ENCODE measurements around the gene PUDP. TPM values are rescaled to one million over a fixed set of nuclear protein-coding genes. Genes with fewer than 3 reads are reported as not detected.

The PUDP gene
- total RNA-seq, 4 donors from 2014 or later = 10.4 to 16.6 (median 11.5) TPM

DNA sequence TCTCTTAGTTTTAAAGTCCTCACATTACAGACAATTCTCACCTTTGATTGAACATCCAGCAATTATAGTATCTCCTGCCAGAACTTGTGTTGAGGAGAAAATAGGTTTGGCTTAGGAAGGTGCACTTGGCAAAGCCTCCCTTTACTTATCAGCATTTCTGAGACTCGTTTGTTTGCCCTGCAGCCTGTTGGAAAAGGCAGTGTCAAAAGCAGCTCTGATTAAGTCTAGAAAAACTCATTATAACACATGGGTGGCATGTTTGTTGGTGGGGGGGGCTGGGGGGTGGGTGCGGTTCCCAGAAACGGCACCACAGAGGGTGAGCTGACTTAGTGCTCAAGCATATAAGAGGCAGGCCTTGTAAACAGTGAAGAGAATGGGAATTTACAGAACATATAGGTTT lies 21.7 kb upstream of the PUDP start:
- TF ChIP-seq, protein P1, sequence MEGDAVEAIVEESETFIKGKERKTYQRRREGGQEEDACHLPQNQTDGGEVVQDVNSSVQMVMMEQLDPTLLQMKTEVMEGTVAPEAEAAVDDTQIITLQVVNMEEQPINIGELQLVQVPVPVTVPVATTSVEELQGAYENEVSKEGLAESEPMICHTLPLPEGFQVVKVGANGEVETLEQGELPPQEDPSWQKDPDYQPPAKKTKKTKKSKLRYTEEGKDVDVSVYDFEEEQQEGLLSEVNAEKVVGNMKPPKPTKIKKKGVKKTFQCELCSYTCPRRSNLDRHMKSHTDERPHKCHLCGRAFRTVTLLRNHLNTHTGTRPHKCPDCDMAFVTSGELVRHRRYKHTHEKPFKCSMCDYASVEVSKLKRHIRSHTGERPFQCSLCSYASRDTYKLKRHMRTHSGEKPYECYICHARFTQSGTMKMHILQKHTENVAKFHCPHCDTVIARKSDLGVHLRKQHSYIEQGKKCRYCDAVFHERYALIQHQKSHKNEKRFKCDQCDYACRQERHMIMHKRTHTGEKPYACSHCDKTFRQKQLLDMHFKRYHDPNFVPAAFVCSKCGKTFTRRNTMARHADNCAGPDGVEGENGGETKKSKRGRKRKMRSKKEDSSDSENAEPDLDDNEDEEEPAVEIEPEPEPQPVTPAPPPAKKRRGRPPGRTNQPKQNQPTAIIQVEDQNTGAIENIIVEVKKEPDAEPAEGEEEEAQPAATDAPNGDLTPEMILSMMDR (IDR thresholded peaks at IDR 0.05) = no peak
- Histone ChIP-seq H3K4me3 (no peak overlapping the region), H3K36me3 (no peaks in the 10 kb centered on the region), H3K4me1 (no peaks in the 10 kb centered on the region), H3K27me3 (no peaks in the 10 kb centered on the region), H3K9me3 (no peaks in the 10 kb centered on the region), H3K27ac (no peak overlapping the region)
- no peak for DNase-seq
- intact Hi-C loops (cut with DNase I) = no loop called here
- 33 to 93% methylated on average over 2 to 3 of the region's 3 CpGs for WGBS, 2 donors

DNA sequence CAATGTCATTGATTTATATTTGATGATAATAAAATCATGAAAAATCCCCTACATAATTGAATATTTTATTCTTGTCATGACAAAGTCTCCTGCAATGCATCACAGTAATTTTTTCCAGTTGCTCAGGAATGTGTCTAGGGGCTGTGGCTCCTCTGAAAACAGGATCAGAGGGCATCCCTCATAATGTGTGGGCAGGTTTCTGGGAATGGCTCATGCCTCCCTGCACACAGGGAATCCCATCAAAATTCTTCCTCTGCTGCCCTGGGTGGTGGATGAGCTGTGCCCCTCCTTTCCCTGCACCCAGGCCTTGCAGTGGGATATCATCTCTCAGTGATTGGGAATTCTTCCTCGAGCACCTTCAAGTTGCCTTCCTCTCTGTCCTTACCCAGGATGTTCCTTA lies 20.4 kb upstream of the PUDP start:
- Histone ChIP-seq H3K9me3 (no peaks in the 10 kb centered on the region), H3K4me3 (no peak overlapping the region), H3K36me3 (no peaks in the 10 kb centered on the region), H3K27ac (no peak overlapping the region), H3K27me3 (no peaks in the 10 kb centered on the region), H3K4me1 (no peaks in the 10 kb centered on the region)
- DNase-seq = no peak
- 80% methylated on average over 1 of the region's 1 CpG; no CpG with 5 or more reads in 1 of the 2 donors for WGBS, 2 donors
- TF ChIP-seq POLR2A (IDR thresholded peaks at IDR 0.05) = no peak
- TF ChIP-seq, protein P1 (IDR thresholded peaks at IDR 0.05) = no peak
- intact Hi-C loops (cut with DNase I) = no loop called here

DNA sequence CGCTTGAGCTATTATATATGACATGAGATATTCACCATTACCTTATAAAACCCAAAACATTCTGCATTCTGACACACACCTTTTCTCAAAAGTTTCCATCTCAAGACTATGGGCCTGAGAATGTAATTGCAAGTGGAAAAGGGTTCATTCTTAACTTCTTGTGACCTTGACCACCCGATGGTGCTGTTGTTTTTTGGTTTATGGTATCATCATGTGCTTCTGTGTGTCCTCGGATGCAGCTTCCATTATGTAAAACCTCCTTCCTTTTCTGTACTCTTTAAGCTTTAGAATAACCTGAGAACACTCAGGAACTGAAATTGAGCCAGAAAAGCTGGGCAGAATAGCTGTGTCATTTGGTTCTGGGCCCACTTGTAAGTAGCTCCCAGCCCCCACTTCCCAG lies 16.2 kb upstream of the PUDP start:
- H3K27ac ChIP-seq = no peak overlapping the region
- WGBS, 2 donors = 71 to 80% methylated on average over 1 to 3 of the region's 3 CpGs
- H3K36me3 ChIP-seq = no peaks in the 10 kb centered on the region
- intact Hi-C loops (cut with DNase I) = no loop called here
- no peak overlapping the region for H3K4me3 ChIP-seq
- H3K27me3 ChIP-seq = no peaks in the 10 kb centered on the region
- peaks cover 0 to 9% (median 0%) of the 10 kb centered on the region in 3 donors for H3K4me1 ChIP-seq
- no peaks in the 10 kb centered on the region for H3K9me3 ChIP-seq
- no peak for TF ChIP-seq POLR2A (IDR thresholded peaks at IDR 0.05)
- TF ChIP-seq, protein P1 (IDR thresholded peaks at IDR 0.05) = no peak
- no peak for DNase-seq

DNA sequence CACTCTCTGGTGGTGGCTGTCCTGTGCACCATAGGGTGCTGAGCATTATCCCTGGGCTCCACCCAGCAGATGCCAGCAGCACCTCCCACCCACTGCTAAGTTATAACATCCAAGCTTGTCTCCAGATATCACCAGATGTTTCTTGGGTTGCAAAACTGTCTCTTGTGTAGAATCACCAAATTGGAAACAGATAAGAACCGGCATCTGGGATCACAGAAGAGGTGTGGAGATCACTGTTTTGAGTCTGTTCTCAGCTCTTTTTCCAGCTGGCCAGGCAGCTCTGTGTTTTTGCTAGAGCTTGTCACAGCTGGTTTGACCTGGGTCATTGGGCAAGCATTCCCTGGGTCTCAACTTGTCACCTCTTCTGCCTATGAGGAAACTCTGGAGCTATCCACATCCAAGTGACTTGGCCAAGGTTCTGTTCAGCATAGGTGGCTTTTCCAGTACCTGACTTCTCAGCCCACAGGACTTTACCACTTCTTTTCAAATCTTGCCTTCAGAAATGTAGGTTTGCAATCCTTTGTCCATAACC lies 15.3 kb upstream of the PUDP start:
- H3K4me3 ChIP-seq = no peak overlapping the region
- intact Hi-C loops (cut with DNase I) = no loop called here
- H3K27ac ChIP-seq = no peak overlapping the region
- no peak for DNase-seq
- no peaks in the 10 kb centered on the region for H3K27me3 ChIP-seq
- TF ChIP-seq, protein P1 (IDR thresholded peaks at IDR 0.05) = no peak
- TF ChIP-seq POLR2A (IDR thresholded peaks at IDR 0.05) = no peak
- no peaks in the 10 kb centered on the region for H3K9me3 ChIP-seq
- H3K36me3 ChIP-seq = no peaks in the 10 kb centered on the region
- H3K4me1 ChIP-seq = peaks cover 0 to 15% (median 0%) of the 10 kb centered on the region in 3 donors
- 17 to 44% methylated on average over 1 of the region's 1 CpG for WGBS, 2 donors

DNA sequence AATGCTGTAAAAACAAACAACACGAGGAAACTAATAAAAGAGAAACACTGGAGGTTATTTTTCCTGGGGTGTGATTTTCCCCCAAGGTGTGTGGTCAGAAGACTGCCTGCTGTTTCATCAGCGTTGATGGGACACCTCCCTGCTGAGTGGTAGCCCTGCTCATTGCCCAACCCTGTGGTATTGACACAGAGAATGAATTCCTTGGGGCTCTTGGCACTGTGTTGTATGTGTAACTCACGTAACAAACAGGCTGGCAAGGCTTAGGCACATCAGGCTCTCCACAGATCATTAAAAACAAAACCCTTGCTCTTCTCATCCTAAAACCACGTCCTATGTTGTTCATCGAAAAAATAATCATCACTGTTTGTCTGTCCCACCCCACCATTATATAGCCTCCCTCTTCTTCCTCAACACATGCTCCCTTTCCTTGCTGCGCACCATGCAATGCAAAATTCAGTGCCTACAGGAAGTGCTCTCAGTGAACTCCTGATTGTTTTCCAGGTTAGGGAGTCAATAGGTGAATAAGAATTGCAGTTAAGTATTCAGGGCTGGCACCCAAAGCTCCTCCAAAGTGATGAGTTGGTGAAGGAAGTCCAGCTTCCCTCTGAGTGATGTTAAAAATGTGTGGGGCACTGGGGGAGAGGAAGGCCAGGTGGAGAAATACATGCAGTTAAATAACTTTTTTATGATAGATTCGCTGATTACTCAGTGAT lies 11.4 kb upstream of the PUDP start:
- no peak for TF ChIP-seq POLR2A (IDR thresholded peaks at IDR 0.05)
- TF ChIP-seq, protein P1 (IDR thresholded peaks at IDR 0.05) = no peak
- WGBS, 2 donors = 39 to 52% methylated on average over 7 of the region's 7 CpGs
- intact Hi-C loops (cut with DNase I) = no loop called here
- Histone ChIP-seq H3K4me3 (no peak overlapping the region), H3K4me1 (peaks cover 0 to 15% (median 0%) of the 10 kb centered on the region in 3 donors), H3K27me3 (no peaks in the 10 kb centered on the region), H3K9me3 (no peaks in the 10 kb centered on the region), H3K36me3 (no peaks in the 10 kb centered on the region), H3K27ac (no peak overlapping the region)
- DNase-seq = no peak
